Esophagus muscularis mucosa (tissue), 4 donors: ENCODE measurements around the gene ATL2. TPM values are rescaled to one million over a fixed set of nuclear protein-coding genes. Genes with fewer than 3 reads are reported as not detected.

Experiments used
- DNase-seq: peaks from one replicate; pipeline ENCODE4 v3.0.0-alpha.2; 2017; ENCODE audit errors: extremely low spot score
- H3K27ac ChIP-seq, 4 donors: fragments of 200-600 bp; sonication (generic); replicated peaks in 1 of 4; 1 replicate in 3 of 4; 2 replicates in 1 of 4; pipeline ENCODE4 v1.5.1; 2016 to 2019; ENCODE audit warnings: mild to moderate bottlenecking in 1 of 4
- H3K27me3 ChIP-seq, 4 donors: fragments of 200-600 bp; sonication (generic); one replicate each; pipeline versions ENCODE4 v1.5.1 to v1.6.0; 2016 to 2019
- H3K36me3 ChIP-seq, 4 donors: fragments of 200-600 bp; sonication (generic); one replicate each; pipeline ENCODE4 v1.5.1; 2016 to 2019
- H3K4me1 ChIP-seq, 4 donors: fragments of 200-600 bp; sonication (generic); one replicate each; pipeline ENCODE4 v1.5.1; 2016 to 2019
- H3K4me3 ChIP-seq, 4 donors: fragments of 200-600 bp; sonication (generic); 1 replicate in 2 of 4; 2 replicates in 2 of 4; pipeline ENCODE4 v1.5.1; 2016 to 2019; ENCODE audit warnings: mild to moderate bottlenecking in 4 of 4, moderate library complexity in 1 of 4
- H3K9me3 ChIP-seq, 4 donors: fragments of 200-600 bp; sonication (generic); 1 replicate in 3 of 4; 2 replicates in 1 of 4; pipeline ENCODE4 v1.5.1; 2016 to 2019
- CTCF ChIP-seq, 3 experiments: fragments of 200-600 bp in 2 of 3; fragments of 450-650 bp in 1 of 3; sonication (generic) in 2 of 3; IDR thresholded peaks; one replicate each; pipeline ENCODE4 v1.5.1; 2017 to 2019; ENCODE audit warnings: antibody characterized with exemption in 3 of 3, mild to moderate bottlenecking in 2 of 3, moderate library complexity in 1 of 3
- EP300 ChIP-seq: sonication (generic); formaldehyde crosslinking; IDR thresholded peaks from one replicate; pipeline ENCODE4 v1.6.1; 2017; ENCODE audit warnings: antibody characterized with exemption
- POLR2A ChIP-seq: fragments of 450-650 bp; IDR thresholded peaks from one replicate; pipeline ENCODE4 v1.6.1; 2017; ENCODE audit warnings: antibody characterized with exemption, moderate library complexity, mild to moderate bottlenecking, low read depth
- POLR2AphosphoS5 ChIP-seq, 2 donors: sonication (generic); formaldehyde crosslinking; IDR thresholded peaks; one replicate each; pipeline ENCODE4 v1.6.1; 2017; ENCODE audit warnings: antibody characterized with exemption in 2 of 2
- WGBS: methylation state at CpG from one replicate; pipeline ENCODE4 v1.1.5; 2018; 5-methylcytosine and 5-hydroxymethylcytosine counted together
- intact Hi-C: fragments of 100-400 bp; cut with DNase I; formaldehyde crosslinking; loops from one replicate; pipeline ENCODE4 v1.15.1; 2023
- total RNA-seq, 4 donors: library from RNA; depleted of rRNA; stranded (reverse); fragments of >200 nt; gene quantifications; one replicate each; pipeline versions ENCODE4 v1.1.0 to v1.2.1, GENCODE V29; 2016

ATL2 gene
- total RNA-seq, 4 donors from 2014 or later, result 159 to 260 (median 231) TPM

GRCh38 chr2:38381381-38382143, 4.5 kb upstream of the ATL2 start:
- no peak for TF ChIP-seq EP300
- TF ChIP-seq CTCF (IDR thresholded peaks at IDR 0.05), result no peak
- no peak for TF ChIP-seq POLR2A
- TF ChIP-seq POLR2AphosphoS5 (IDR thresholded peaks at IDR 0.05), result no peak
- Histone ChIP-seq H3K4me3 (no peak overlapping the region), H3K27me3 (no peaks in the 10 kb centered on the region), H3K9me3 (no peaks in the 10 kb centered on the region), H3K27ac (no peak overlapping the region), H3K36me3 (no peaks in the 10 kb centered on the region), H3K4me1 (peaks cover 5 to 34% (median 21%) of the 10 kb centered on the region in 4 donors)
- no peak for DNase-seq
- intact Hi-C loops, result loop anchor here (5.0 kb wide), 1 partner anchor 346 kb away; no protein-coding TSS in a partner anchor
- 95% methylated on average over 6 of the region's 6 CpGs for WGBS

GRCh38 chr2:38380397-38381130, 3.5 kb upstream of the ATL2 start:
- H3K27me3 ChIP-seq, result no peaks in the 10 kb centered on the region
- intact Hi-C loops, result loop anchor here (5.0 kb wide), 1 partner anchor 347 kb away; no protein-coding TSS in a partner anchor
- H3K9me3 ChIP-seq, result no peaks in the 10 kb centered on the region
- peak overlapping the region in 2 of 4 donors; percentile 24 to 30 for H3K27ac ChIP-seq
- no peak for TF ChIP-seq EP300
- TF ChIP-seq POLR2AphosphoS5 (IDR thresholded peaks at IDR 0.05), result no peak
- TF ChIP-seq CTCF (IDR thresholded peaks at IDR 0.05), result no peak
- no peak for TF ChIP-seq POLR2A
- no peak for DNase-seq
- no peaks in the 10 kb centered on the region for H3K36me3 ChIP-seq
- 64% methylated on average over 9 of the region's 10 CpGs for WGBS
- no peak overlapping the region for H3K4me3 ChIP-seq
- H3K4me1 ChIP-seq, result peaks cover 6 to 35% (median 24%) of the 10 kb centered on the region in 4 donors

- Histone ChIP-seq H3K9me3 (no peaks in the 10 kb centered on the region), H3K4me3 (peak overlapping the region; percentile 86 to 98 (median 96)), H3K4me1 (peaks cover 20 to 54% (median 52%) of the 10 kb centered on the region in 4 donors), H3K27me3 (no peaks in the 10 kb centered on the region), H3K36me3 (no peaks in the 10 kb centered on the region), H3K27ac (peak overlapping the region; percentile 97 to 100 (median 100))
- intact Hi-C loops, result loop anchor here (2.0 to 10.0 kb wide), 4 partner anchors 59 to 228 kb away; partner anchors contain the start of gene HNRNPLL
- TF ChIP-seq POLR2A (no peak), CTCF (IDR thresholded peaks at IDR 0.05) (peak; percentile 47 to 68 (median 65)), EP300 (no peak), POLR2AphosphoS5 (IDR thresholded peaks at IDR 0.05) (peak; percentile 80 to 82)
- 0% methylated on average over 5 of the region's 80 CpGs for WGBS
- DNase-seq, result no peak
Observed at GRCh38 chr2:38376346-38377049, 575 bp downstream of the ATL2 start.

- no peak for DNase-seq
- Histone ChIP-seq H3K27me3 (no peaks in the 10 kb centered on the region), H3K9me3 (no peaks in the 10 kb centered on the region), H3K27ac (peak overlapping the region; percentile 97 to 100 (median 100)), H3K4me3 (peak overlapping the region; percentile 86 to 98 (median 96)), H3K4me1 (peaks cover 20 to 60% (median 58%) of the 10 kb centered on the region in 4 donors), H3K36me3 (no peaks in the 10 kb centered on the region)
- WGBS, result 10% methylated on average over 19 of the region's 19 CpGs
- intact Hi-C loops, result loop anchor here (2.0 to 10.0 kb wide), 4 partner anchors 59 to 229 kb away; partner anchors contain the start of gene HNRNPLL
- TF ChIP-seq CTCF (IDR thresholded peaks at IDR 0.05), result no peak
- TF ChIP-seq POLR2A, result no peak
- no peak for TF ChIP-seq POLR2AphosphoS5 (IDR thresholded peaks at IDR 0.05)
- no peak for TF ChIP-seq EP300
Observed at GRCh38 chr2:38375696-38376345, 1.3 kb downstream of the ATL2 start.
